ENCODE data around the gene TBP.
"Not testable (repeated sequence)": the region's sequence is repeated elsewhere in the genome, so short reads cannot be mapped to it uniquely, and the experiment has no call there.

DNA sequence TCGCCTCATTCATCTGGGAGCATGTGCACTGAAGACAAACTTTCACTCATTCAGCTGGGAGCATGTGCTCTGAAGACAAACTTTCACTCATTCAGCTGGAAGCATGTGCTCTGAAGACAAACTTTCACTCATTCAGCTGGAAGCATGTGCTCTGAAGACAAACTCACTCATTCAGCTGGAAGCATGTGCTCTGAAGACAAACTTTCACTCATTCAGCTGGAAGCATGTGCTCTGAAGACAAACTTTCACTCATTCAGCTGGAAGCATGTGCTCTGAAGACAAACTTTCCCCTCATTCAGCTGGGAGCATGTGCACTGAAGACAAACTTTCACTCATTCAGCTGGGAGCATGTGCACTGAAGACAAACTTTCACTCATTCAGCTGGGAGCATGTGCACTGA is 45.9 kb upstream of the TBP start:
- TF ChIP-seq, protein P1, sequence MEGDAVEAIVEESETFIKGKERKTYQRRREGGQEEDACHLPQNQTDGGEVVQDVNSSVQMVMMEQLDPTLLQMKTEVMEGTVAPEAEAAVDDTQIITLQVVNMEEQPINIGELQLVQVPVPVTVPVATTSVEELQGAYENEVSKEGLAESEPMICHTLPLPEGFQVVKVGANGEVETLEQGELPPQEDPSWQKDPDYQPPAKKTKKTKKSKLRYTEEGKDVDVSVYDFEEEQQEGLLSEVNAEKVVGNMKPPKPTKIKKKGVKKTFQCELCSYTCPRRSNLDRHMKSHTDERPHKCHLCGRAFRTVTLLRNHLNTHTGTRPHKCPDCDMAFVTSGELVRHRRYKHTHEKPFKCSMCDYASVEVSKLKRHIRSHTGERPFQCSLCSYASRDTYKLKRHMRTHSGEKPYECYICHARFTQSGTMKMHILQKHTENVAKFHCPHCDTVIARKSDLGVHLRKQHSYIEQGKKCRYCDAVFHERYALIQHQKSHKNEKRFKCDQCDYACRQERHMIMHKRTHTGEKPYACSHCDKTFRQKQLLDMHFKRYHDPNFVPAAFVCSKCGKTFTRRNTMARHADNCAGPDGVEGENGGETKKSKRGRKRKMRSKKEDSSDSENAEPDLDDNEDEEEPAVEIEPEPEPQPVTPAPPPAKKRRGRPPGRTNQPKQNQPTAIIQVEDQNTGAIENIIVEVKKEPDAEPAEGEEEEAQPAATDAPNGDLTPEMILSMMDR (IDR thresholded peaks at IDR 0.05): not testable (repeated sequence)
- not testable (repeated sequence) for TF ChIP-seq POLR2A, POLR2AphosphoS5 (IDR thresholded peaks at IDR 0.05)

All from prostate gland (tissue), 2 donors.